AG09309 (cell line): ENCODE data around the gene LYPD6B.

Source experiments
- DNase-seq: peaks from one replicate; pipeline ENCODE4 v3.0.0-alpha.2; 2010; ENCODE audit warnings: low read depth
- H3K4me3 ChIP-seq: 2 replicates; pipeline ENCODE4 v1.5.1; 2011; ENCODE audit warnings: mild to moderate bottlenecking, low read depth, low read length, moderate library complexity; ENCODE audit not compliant: control insufficient read depth
- TF ChIP-seq, protein P1 (sequence below): IDR thresholded peaks from 2 replicates; pipeline ENCODE4 v1.5.1; 2011; ENCODE audit warnings: mild to moderate bottlenecking, low read depth, low read length, inconsistent platforms; ENCODE audit not compliant: insufficient read depth, control insufficient read depth; ENCODE audit errors: missing control alignments

LYPD6B gene

DNA sequence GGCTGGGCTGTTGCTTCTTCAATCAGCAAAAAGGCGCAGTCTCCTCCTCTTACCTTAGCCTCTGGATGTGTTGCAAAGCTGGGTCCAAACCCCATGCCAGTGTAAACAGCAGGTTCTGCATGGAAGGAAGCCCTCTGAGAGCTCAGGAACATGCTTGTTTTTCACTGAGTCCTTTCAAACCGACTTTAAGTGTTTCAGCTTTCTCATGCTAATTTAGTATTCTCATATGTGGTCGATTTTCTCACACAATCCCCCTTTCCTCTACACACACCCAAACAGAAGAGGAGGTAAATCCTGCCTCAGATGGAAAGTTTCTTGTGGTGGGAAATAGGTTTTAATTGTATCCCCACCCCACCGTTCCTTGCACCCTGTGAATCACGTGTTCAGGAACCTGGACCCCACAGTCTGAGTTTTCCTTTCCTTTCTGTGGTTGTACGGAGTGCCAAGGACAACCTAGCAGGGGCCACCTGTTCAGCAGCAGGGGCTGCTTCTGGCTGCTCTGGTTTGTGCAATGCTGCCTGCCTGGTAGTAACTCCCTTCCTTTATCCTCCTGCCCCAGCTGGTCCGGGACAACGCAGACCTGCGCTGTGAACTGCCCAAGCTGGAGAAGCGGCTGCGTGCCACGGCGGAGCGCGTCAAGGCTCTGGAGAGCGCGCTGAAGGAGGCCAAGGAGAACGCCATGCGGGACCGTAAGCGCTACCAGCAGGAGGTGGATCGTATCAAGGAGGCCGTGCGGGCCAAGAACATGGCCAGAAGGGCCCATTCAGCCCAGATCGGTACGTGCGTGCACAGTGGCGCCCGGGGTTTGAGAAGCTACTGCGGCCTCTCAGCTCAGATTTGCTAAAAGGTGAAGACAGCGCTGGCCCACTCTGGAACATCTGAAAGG is 28.7 kb upstream of the LYPD6B start:
- no peak for DNase-seq
- TF ChIP-seq, protein P1, sequence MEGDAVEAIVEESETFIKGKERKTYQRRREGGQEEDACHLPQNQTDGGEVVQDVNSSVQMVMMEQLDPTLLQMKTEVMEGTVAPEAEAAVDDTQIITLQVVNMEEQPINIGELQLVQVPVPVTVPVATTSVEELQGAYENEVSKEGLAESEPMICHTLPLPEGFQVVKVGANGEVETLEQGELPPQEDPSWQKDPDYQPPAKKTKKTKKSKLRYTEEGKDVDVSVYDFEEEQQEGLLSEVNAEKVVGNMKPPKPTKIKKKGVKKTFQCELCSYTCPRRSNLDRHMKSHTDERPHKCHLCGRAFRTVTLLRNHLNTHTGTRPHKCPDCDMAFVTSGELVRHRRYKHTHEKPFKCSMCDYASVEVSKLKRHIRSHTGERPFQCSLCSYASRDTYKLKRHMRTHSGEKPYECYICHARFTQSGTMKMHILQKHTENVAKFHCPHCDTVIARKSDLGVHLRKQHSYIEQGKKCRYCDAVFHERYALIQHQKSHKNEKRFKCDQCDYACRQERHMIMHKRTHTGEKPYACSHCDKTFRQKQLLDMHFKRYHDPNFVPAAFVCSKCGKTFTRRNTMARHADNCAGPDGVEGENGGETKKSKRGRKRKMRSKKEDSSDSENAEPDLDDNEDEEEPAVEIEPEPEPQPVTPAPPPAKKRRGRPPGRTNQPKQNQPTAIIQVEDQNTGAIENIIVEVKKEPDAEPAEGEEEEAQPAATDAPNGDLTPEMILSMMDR: no peak

DNA sequence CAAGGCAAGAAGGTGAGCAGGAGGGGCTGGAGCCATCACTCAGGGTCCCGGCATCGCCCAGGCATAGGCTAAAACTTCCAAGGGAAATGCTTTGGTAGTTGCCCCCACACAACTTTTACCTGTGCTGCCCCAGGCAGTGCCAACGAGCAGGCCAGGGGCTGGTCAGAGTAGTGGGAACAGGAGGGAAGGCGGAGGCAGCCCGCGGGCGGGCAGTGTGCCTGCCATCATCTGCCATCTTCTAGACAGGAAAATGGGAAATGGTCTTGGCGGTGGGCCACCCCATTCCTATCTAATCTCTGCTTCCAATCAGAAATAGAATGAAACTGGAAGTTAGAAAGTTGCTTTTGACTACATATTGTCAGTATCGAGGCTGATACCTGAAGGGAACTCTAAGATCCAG is 26.0 kb upstream of the LYPD6B start:
- H3K4me3 ChIP-seq: no peak overlapping the region
- TF ChIP-seq, protein P1: no peak
- no peak for DNase-seq

More for the DNA sequence above, 28.7 kb upstream of the LYPD6B start:
- H3K4me3 ChIP-seq: no peak overlapping the region

DNA sequence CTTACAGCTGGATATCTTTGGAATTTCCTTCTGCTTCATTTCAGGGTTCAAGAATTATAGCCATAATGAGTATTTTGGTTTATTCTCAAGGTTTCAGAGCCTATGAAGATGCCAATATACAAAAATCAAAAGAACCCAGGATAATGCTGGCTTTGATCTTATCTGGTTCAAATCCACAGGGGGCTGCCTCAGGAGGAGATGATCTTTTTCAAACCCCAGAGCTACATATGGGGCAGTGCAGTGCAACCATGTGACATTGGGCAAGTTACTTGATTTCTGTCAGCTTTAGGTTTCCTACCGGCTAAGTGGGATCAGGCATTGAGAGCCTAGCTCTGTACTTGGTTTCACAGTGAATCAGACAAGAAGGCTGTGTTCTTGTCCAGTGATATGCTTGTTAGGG is 23.0 kb upstream of the LYPD6B start:
- TF ChIP-seq, protein P1: no peak

DNA sequence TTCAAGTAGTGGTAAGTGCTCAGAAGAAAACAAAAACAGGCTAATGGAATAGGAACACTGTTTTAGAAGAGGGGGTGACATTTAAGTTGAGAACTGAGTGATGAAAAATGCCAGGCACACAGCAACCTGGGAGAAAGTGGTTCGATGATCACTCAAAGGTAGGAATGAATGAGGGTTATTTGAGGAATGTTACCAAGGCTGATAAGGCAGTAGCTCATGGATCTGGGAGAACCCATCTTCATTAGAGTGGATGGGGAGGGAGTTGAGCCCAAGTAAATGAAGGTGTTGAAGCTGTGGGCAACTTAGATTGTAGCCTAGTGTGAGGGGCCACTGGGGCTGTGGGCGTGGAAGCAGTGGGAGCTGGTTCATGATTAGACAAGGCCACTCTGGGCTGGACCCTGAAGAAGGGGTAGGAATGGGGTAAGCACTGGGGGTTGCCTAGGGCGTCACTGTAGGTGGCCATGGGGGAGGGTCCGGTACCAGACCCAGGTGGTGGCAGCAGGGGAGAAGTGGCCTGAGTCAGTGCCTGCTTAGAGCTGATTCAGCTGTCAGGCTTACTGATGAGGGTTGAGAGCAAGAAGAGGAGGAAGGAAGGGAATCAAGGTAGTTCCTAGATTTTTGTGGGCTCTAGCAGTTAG is 22.5 kb upstream of the LYPD6B start:
- TF ChIP-seq, protein P1: no peak
- DNase-seq: no peak
- H3K4me3 ChIP-seq: no peak overlapping the region

More for the DNA sequence above, 23.0 kb upstream of the LYPD6B start:
- no peak overlapping the region for H3K4me3 ChIP-seq
- DNase-seq: no peak

DNA sequence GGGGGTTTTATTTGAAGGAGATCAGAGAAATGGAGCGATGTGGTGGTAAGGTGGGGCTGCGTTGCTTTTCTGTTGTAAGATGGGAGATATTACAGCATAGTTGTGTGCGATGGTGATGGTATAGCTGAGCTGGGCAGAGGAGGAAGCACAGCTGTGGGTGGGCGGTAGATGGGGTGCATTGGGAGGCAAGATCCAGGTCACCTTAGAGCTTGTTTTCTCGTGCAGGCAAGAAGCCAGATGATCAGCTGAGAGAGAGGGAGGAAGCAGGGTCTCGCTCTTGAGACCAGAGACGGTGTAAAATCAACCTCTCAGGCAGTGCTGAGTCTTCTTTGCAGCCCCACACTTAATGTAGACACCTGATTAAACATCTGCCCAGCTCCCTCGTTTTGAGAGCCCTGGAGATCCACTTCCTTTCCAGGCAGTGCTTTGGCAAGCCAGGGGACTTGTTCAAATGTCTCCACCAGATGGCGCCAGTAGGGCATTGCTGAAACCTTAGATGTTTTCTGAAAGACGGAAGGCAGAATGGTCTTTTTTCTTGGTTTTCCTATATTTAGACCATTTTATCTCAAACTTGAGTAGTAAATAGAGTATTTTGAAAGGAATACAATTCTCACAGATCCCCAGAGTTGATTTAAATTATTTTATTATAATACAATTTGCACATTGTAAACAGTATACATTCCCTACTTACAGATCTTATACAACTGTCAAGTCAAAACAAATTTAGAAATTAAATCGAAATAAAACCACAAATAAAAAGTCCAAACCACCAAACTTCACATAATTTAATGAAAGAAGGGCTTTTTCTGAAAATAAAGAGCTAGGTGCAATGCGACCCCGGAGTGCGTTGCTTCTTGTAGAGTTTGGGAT is 21.1 kb upstream of the LYPD6B start:
- TF ChIP-seq, protein P1: peak; percentile 89
- no peak overlapping the region for H3K4me3 ChIP-seq
- DNase-seq: no peak

DNA sequence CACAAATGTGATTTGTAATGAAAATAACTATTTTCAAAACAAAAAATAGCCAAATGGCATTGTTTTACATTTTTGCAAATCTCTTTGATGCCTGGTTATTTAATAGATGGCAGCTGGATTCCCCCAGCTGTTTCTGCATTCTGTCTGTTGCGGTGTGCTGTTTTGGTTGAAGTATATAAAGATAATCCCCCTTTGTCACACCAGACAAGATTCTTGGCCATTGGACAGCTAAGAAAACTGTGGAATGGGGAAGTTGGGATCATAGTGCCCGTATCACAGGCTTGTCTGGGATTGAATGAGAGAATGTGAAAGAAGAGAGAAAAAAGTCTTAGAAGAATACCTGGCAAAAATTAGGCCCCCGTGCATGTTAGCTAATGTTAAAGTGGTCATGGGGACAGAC is 19.5 kb upstream of the LYPD6B start:
- TF ChIP-seq, protein P1: no peak
- no peak for DNase-seq
- no peak overlapping the region for H3K4me3 ChIP-seq
